ENCODE results near the gene U2SURP.
"Not testable (repeated sequence)": the region's sequence is repeated elsewhere in the genome, so short reads cannot be mapped to it uniquely, and the experiment has no call there.

U2SURP gene

GRCh38 chr3:143024351-143024960, 23.1 kb downstream of the U2SURP start:
- no peak for DNase-seq

GRCh38 chr3:143031327-143031726, 30.0 kb downstream of the U2SURP start:
- no peak for DNase-seq

DNA sequence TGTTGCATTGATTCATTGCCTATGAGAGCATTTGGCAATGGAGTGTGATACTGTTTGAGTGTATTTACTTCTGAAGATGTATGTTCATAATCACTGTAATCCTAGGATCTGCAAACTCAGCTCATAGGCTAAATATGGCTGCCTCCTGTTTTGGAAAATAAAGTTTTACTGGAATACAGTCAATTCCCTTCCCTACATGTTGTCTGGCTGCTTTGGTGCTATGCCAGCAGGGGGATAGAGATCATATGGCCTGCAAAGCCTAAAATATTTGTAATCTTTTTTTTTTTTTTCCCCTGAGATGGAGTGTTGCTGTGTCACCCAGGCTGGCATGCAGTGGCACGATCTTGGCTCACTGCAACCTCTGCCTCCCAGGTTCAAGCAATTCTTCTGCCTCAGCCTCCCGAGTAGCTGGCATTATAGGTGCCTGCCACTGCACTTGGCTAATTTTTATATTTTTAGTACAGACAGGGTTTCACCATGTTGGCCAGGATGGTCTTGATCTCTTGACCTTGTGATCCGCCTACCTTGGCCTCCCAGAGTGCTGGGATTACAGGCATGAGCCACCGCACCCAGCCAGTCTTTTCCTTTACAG, 30.5 kb downstream of the U2SURP start:
- DNase-seq = not testable (repeated sequence)

DNA sequence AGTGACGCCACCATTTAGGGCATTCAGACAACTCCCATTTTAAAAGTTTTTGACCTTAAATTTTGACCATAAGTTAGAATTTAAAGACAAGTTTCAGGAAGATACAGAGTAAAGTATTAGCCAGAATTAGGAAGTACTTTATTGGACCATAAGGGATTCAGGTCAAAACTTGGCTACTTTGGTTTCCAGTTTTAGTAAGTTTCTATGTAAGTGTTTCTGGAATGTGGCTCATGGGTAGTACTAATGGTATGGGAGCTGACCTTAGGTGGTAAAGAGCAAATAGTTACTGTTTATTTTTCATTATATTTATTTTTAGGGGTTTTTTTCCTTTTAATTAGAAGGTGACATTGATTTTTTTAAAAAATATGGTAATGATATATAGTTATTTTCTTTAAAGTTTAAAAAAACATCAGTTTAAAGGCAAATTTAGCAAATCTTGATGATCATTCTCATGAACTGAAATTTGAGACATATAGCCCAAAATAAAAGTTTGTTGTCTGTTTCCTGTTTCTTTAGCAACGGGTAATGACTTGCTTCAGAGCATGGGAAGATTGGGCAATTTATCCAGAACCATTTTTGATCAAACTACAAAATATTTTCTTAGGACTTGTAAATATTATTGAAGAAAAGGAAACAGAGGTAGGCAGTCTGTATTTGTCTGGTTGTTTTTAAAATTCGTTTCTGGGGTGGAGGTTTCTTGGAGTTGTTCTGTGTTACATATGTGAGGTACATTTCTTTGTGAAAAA, 34.3 kb downstream of the U2SURP start:
- no peak for DNase-seq

DNA sequence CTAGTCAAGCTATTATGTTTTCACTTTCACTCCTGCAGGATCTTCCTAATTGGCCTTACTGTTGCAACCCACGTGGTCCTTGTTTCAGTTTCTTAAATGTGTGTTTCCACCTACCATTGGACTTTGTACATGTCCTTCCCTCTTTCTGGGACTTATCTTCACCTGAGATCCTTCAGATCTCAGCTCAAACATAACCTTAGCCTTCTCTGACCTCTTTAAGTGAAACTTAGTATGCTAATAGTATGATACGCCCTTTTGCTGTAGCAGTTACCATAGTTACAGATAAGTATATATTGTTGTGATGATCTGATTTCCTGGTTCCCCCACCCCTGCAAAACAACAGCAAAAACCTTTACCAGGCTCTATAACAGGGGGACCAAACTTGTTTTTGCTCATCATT, 35.2 kb downstream of the U2SURP start:
- no peak for DNase-seq

- no peak for DNase-seq
These were observed 36.5 kb downstream of the U2SURP start for GRCh38 chr3:143037867-143038266.

DNA sequence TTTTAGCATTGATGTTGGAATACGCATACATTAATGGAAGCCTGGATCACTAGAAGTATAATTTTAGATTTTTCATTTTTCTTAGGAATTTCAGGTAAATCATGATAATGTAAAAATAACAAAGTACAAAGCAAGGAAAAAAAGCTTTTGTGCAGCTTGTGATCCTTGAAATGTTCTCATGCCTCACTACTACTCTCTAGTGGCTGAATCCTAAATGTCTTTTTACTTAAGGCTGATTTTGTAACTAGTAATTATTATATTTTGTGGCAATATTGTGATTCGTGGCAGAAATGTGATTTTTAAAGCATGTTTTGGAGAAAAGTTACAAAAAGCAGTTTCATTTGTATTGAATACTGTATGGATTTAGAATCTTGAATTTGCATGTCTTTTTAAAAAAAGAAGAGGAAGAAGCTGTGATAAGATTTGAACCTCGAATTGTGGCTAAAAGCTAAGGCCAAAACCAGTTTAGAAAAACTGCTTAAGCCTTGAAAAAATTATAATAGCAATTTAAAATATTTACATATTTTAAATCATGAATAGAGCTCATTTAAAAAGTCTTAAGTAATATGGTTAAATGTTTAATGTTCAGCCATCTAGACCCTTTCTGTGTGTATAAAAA, 39.0 kb downstream of the U2SURP start:
- no peak for DNase-seq

DNA sequence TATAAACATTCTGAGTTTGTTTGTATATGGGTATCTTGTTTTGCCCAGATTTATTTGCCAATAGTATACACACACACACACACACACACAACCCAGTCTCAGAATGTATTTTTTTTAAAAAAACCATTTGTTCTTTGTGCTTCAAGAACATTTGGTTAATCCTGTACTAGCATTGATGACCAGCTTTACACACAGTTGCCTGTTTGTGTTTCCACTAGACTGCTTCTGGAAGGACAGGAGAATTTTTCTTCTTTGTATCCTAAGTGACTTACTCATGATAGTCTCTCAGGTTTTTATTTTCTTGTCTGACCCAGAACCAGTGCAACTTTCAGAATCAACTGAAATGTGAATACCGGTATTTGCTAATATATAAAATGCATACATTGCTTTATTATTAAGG, 40.5 kb downstream of the U2SURP start:
- no peak for DNase-seq

DNA sequence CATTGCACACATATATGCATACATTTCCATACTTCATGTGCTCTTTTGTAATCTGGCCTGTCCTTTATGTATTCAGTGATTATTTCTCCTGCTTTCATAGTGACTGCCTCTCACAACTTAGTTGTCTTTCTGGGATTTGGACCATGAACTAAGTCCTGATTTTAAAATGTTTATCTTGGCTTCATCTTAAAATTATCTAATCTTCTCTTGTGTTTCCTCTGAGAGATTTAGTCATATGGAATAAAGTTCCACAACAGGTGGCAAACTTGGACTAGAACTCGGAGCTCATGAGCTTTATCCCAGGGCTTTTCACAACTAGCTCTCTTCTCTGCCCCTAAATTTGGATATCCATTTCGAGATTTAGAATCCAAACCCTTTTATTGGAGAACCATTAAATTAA, 44.3 kb downstream of the U2SURP start:
- DNase-seq = no peak

GRCh38 chr3:143046075-143046474, 44.7 kb downstream of the U2SURP start:
- DNase-seq = not testable (repeated sequence)

- no peak for DNase-seq
These were observed 52.6 kb downstream of the U2SURP start for GRCh38 chr3:143054011-143054410.

- DNase-seq = no peak
These were observed 55.0 kb downstream of the U2SURP start for GRCh38 chr3:143056372-143056771.

GRCh38 chr3:143060906-143061305, 59.5 kb downstream of the U2SURP start:
- DNase-seq = no peak

- DNase-seq = no peak
These were observed 61.6 kb downstream of the U2SURP start for GRCh38 chr3:143063018-143063417.

DNA sequence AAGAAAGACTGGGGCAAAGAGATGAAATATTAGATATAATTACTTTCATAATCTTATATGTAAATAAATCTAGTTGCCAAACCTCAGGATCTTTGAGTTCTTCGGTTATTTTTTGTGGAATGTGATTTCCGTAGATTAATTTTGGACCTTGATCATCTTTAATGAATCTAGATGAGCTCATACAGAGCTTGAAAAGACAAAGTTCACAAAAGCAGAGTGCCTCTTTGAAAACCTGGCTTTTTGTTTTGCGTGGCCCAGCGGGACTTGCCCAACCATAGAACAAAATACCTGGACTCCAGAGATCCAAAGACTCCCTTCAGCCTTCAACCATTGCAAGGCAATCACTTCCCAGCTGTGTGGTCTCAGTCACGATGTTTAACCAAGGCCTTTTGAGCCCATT, 63.4 kb downstream of the U2SURP start:
- no peak for DNase-seq

- DNase-seq = no peak
These were observed 64.0 kb downstream of the U2SURP start for GRCh38 chr3:143065364-143065763.

DNA sequence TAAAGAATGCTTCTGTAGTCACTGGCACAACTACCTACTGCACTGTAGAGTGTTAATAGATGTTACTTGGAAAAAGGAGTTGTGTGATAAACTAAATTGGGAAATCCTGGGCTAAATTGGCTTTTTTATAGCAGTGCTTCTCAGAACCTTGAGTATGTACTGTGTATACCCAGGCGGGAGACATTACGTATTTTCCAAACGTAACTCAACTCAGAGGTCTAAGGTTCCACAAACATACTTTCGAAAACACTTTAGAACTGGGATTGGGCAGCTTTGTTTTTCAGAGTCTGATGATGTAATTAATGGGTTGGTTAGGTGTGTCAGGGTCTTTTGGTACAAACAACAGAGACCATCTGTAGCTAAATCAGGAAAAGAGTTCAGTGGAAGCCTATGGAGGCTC, 64.7 kb downstream of the U2SURP start:
- DNase-seq = no peak

DNA sequence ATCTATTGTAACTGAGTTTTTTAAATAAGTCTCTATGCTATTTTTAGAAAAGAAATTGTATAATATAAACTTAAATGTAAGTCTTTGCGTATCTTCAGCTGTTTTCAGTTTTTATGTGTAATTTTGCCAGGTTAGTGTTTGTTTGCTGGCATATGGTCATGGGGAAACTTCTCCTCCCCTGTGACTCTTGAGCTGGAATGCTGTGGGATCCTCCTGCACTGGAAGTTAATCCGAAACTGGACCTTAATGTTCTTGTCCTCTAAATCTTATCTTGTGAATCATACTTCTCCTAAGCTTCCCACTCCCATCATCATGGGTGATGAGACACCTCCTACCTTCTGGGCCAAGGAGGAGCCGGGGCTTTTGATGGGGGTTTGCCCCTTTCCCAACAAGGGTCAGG, 65.8 kb downstream of the U2SURP start:
- no peak for DNase-seq

- no peak for DNase-seq
These were observed 66.7 kb downstream of the U2SURP start for GRCh38 chr3:143068059-143068458.

DNA sequence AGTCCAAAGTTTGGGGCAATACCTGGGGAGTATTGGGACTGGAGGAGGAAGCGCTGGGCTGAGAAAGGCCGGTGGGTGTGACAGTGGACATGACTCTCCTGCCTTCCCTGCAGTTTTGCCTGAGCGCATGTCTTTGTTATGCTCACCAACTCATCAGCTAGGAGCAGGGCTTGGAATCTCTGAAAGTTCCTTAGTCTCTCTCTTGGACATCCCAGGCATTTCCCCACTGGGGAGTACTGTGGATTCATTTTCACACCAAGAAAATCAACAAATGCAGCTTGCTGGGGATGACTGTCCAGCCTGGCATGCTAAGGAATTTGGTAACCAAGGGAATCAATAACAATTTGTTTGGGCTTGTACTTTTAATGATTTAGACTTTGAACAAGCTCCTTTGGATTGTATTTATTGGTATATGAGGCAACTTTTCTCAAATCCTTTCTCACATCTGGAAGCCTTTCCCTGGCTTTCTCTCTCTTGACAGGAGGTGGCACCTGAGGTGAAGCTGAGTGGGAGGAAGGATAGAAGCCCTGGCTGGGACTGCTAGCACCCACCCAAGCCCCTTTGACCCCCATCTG, 69.7 kb downstream of the U2SURP start:
- no peak for DNase-seq

DNA sequence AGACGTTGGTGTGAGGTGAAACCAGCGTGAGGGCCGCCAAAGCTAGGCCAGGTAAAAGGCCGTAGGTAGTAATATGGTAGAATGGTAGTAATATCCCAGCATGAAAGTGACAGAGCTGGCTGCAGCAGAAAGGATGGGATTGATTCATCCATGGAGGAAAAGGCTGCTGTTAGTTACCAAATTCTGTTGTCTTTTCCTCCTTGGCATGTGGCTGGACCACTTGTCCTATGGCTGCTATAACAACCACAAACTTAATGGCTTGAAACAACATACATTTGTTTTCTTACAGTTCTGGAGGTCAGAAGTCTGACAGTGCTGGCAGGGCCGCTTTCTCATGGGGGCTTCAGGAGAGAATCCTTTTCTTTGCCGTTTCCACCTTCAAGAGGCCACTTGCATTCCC, 70.4 kb downstream of the U2SURP start:
- no peak for DNase-seq

- not testable (repeated sequence) for DNase-seq
These were observed 71.1 kb downstream of the U2SURP start for GRCh38 chr3:143072298-143073020.

DNA sequence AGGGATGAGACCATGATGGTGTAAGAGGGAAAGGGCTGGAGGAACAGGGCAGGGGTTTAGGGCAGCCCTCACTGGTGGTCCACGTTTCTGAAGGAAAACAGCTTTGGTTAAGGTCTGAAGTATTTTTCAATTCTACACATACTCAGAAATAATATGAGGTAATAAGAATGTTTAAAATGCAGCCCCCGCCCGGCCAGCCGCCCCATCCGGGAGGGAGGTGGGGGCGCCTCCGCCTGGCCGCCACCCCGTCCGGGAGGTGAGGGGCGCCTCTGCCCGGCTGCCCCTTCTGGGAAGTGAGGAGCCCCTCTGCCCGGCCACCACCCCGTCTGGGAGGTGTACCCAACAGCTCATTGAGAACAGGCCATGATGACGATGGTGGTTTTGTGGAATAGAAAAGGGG, 72.2 kb downstream of the U2SURP start:
- not testable (repeated sequence) for DNase-seq

Data from NCI-H2029 treated with DMSO at 0.1 percent for 48 hours (cell line).